Cardiac septum (tissue), 1 donor: ENCODE data around the gene TOMM20. TPM values are rescaled to one million over a fixed set of nuclear protein-coding genes. Genes with fewer than 3 reads are reported as not detected.
"Not testable (repeated sequence)": the region's sequence is repeated elsewhere in the genome, so short reads cannot be mapped to it uniquely, and the experiment has no call there.

Experiments
- DNase-seq: peaks from one replicate; pipeline ENCODE4 v3.0.0-alpha.2; 2020; ENCODE audit warnings: low spot score
- intact Hi-C: fragments of 100-400 bp; cut with DNase I; formaldehyde crosslinking; loops from one replicate; pipeline ENCODE4 v1.14.0; 2022
- total RNA-seq: library from RNA; stranded (reverse); fragmentation: NEBNext Ultra II Directional; extraction: Animal tissue kit (Norgen Biotek cat#: 25700); gene quantifications from one replicate; pipeline ENCODE4 v1.2.1, GENCODE V29; 2021
- donor health status: DM: no; HTN: no; CAD: no.

The TOMM20 gene
- total RNA-seq, 1 donor from 2014 or later = 81.9 TPM

GRCh38 chr1:235073331-235073967 lies 55.2 kb downstream of the TOMM20 start:
- DNase-seq = peak; percentile 93
- intact Hi-C loops = no loop called here

GRCh38 chr1:235072577-235072976 lies 56.1 kb downstream of the TOMM20 start:
- intact Hi-C loops, DNase-seq: not testable (repeated sequence)

GRCh38 chr1:235072096-235072495 lies 56.5 kb downstream of the TOMM20 start:
- no peak for DNase-seq
- intact Hi-C loops = no loop called here

GRCh38 chr1:235070819-235071218 lies 57.8 kb downstream of the TOMM20 start:
- intact Hi-C loops = no loop called here
- DNase-seq = no peak

GRCh38 chr1:235069577-235070563 lies 58.8 kb downstream of the TOMM20 start:
- intact Hi-C loops = no loop called here
- DNase-seq = no peak

GRCh38 chr1:235069176-235069575 lies 59.5 kb downstream of the TOMM20 start:
- intact Hi-C loops = no loop called here
- DNase-seq = no peak

GRCh38 chr1:235068158-235069121 lies 60.2 kb downstream of the TOMM20 start:
- intact Hi-C loops = no loop called here
- DNase-seq = no peak

- intact Hi-C loops = no loop called here
- DNase-seq = peak; percentile 89
These were observed 61.1 kb downstream of the TOMM20 start for GRCh38 chr1:235067396-235068157.

GRCh38 chr1:235063068-235063765 lies 65.4 kb downstream of the TOMM20 start:
- DNase-seq = no peak
- intact Hi-C loops = no loop called here

GRCh38 chr1:235060607-235061470 lies 67.8 kb downstream of the TOMM20 start:
- no peak for DNase-seq
- intact Hi-C loops = no loop called here

Other genes starting within 250 kb of the TOMM20 start
- 48.8 TPM for gene RBM34, start 32.4 kb upstream of the TOMM20 start, total RNA-seq
- gene ARID4B, start 199.3 kb upstream of the TOMM20 start, total RNA-seq = 17.6 TPM
- gene GGPS1, start 199.7 kb upstream of the TOMM20 start, total RNA-seq = 36.2 TPM
- gene TBCE, start 238.6 kb upstream of the TOMM20 start, total RNA-seq = 15.2 TPM